Ishikawa (cell line): Measurements from ENCODE around the gene CEACAM5.

Experiments used
- CEBPB ChIP-seq: IDR thresholded peaks from 2 replicates; pipeline ENCODE4 v1.6.1; 2012
- CREB1 ChIP-seq: IDR thresholded peaks from 2 replicates; pipeline ENCODE4 v1.6.1; 2012; ENCODE audit warnings: low read depth
- EGR1 ChIP-seq: IDR thresholded peaks from 2 replicates; pipeline ENCODE4 v1.6.1; 2012
- EP300 ChIP-seq: IDR thresholded peaks from 2 replicates; pipeline ENCODE4 v1.6.1; 2012; ENCODE audit warnings: borderline replicate concordance
- TEAD4 ChIP-seq: IDR thresholded peaks from 2 replicates; pipeline ENCODE4 v1.6.1; 2012
- YY1 ChIP-seq: IDR thresholded peaks from 2 replicates; pipeline ENCODE4 v1.6.1; 2012; ENCODE audit warnings: low read depth
- TF ChIP-seq, protein P1 (sequence below): IDR thresholded peaks from 2 replicates; pipeline ENCODE4 v1.6.1; 2012
- TF ChIP-seq, protein P2 (sequence below): IDR thresholded peaks from 2 replicates; pipeline ENCODE4 v1.6.1; 2012; ENCODE audit warnings: low read depth, mild to moderate bottlenecking

DNA sequence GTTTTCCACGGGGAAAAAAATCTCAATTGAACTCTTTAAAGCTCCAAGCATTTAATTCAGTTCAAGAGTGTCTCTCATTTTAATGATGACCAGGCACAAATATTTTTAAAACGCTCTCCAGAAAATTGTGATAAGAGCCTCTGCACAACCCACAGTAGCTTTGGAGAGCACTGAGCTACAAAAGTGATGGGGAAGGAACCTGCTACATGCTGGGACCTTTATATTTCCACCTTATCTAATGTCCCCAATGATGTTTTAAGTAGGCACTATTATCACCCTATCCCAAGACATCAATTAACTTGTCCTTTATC is 32.8 kb downstream of the CEACAM5 start:
- TF ChIP-seq YY1: no peak
- TF ChIP-seq EGR1: no peak
- no peak for TF ChIP-seq EP300
- TF ChIP-seq, protein P1, sequence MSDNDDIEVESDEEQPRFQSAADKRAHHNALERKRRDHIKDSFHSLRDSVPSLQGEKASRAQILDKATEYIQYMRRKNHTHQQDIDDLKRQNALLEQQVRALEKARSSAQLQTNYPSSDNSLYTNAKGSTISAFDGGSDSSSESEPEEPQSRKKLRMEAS: no peak
- TF ChIP-seq, protein P2, sequence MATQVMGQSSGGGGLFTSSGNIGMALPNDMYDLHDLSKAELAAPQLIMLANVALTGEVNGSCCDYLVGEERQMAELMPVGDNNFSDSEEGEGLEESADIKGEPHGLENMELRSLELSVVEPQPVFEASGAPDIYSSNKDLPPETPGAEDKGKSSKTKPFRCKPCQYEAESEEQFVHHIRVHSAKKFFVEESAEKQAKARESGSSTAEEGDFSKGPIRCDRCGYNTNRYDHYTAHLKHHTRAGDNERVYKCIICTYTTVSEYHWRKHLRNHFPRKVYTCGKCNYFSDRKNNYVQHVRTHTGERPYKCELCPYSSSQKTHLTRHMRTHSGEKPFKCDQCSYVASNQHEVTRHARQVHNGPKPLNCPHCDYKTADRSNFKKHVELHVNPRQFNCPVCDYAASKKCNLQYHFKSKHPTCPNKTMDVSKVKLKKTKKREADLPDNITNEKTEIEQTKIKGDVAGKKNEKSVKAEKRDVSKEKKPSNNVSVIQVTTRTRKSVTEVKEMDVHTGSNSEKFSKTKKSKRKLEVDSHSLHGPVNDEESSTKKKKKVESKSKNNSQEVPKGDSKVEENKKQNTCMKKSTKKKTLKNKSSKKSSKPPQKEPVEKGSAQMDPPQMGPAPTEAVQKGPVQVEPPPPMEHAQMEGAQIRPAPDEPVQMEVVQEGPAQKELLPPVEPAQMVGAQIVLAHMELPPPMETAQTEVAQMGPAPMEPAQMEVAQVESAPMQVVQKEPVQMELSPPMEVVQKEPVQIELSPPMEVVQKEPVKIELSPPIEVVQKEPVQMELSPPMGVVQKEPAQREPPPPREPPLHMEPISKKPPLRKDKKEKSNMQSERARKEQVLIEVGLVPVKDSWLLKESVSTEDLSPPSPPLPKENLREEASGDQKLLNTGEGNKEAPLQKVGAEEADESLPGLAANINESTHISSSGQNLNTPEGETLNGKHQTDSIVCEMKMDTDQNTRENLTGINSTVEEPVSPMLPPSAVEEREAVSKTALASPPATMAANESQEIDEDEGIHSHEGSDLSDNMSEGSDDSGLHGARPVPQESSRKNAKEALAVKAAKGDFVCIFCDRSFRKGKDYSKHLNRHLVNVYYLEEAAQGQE: no peak
- no peak for TF ChIP-seq TEAD4
- no peak for TF ChIP-seq CREB1
- TF ChIP-seq CEBPB: no peak
